GM18909 (cell line): ENCODE data around the gene KCNK10.

Experiments used
- ATAC-seq: cut with Tn5 transposase; IDR thresholded peaks from one replicate; pipeline ENCODE4 v1.9.1; 2021; ENCODE audit warnings: mild to moderate bottlenecking; ENCODE audit not compliant: unreplicated experiment, poor library complexity

Gene KCNK10

GRCh38 chr14:88233915-88234314 lies 89.2 kb downstream of the KCNK10 start:
- no peak for ATAC-seq

- no peak for ATAC-seq
These were observed 90.3 kb downstream of the KCNK10 start for GRCh38 chr14:88232771-88233170.

DNA sequence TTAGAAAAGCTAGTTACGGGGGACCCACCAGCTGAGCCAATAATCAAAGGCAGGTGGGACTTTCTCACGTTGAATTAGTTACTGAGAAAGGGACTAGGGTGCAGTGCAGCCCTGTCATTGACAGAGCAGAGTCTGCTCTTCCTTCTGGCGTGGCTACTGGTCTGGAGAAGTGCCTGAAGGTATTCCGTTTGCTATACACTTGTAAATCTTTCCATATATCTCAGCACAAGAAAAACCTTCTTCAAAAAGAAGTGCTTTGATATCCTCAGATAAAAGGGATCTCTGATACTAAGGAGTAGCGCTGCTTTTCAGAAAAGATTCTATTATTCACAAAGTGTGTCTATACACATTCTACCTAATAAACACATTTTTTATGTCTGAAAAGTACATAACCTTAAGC lies 91.5 kb downstream of the KCNK10 start:
- ATAC-seq: no peak

DNA sequence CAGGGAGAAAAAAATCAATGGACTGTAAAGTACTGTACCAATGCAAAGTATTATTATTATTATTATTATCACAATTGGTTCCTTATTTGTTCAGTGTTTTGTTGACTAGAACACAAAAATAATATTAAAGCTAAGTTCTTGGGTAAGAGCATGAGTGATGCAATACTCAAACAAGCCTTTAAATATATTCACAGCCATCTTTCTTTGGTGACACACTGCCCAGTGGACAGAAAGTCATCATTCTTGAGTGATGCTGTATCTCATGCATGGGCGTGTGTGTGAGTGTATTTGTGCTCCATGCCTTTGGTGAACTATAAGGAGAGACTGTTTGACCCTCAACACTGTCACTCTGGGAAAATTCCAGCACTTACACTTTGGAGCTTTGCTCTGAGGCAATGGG lies 93.6 kb downstream of the KCNK10 start:
- no peak for ATAC-seq

DNA sequence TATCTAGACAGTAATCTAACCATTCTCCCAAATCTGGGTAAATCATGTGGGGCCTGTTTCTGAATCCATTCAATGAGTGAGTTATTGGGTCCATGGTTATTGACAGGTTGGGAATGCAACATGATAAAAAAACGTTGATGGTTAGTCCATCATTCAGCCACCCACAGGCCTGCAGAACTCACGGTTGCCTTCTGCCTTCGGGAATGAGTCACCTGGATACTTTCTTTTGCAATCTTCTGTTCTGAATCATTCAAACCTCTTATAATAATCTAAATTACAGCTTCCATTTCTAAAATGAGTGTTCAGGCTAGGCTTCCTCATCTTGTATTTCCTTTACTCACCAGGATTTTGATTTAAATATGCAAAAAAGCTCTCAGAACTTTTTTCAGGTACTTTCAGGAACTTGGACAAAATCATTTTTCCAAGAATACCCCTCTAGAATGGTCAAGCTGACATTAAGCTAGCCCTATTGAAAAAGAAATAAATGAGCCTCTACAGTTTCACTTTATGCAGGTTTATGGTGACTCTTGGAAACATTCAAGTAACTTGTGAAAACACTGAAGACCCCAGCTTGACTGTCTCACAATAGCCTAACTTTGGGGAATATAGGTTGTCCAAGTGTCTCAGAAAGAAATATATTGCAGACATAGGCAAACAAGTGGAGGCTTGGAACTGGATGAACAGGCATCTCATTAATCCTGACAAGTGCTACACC lies 94.4 kb downstream of the KCNK10 start:
- no peak for ATAC-seq

DNA sequence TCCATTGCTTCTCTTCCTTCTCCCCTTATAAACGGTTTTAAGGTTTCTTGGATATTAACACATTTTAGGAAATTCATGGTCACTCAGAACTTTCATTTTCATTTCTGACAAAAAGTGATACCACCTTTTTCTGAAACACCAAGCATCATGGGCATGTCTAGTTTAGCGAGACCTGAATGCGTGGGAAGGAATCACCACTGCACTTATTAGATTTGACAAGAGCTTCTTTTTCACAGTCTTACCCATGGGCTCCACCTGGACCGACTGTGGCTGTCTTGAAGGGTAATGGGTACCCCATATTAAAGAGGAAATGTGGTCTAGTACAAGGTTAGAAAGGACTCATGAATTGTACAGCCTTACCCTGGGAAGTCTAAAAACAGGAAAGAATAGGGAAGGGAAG lies 95.4 kb downstream of the KCNK10 start:
- ATAC-seq: no peak

GRCh38 chr14:88225721-88226120 lies 97.3 kb downstream of the KCNK10 start:
- no peak for ATAC-seq

GRCh38 chr14:88218119-88218915 lies 104.8 kb downstream of the KCNK10 start:
- ATAC-seq: no peak

GRCh38 chr14:88212691-88213090 lies 110.4 kb downstream of the KCNK10 start:
- ATAC-seq: no peak

DNA sequence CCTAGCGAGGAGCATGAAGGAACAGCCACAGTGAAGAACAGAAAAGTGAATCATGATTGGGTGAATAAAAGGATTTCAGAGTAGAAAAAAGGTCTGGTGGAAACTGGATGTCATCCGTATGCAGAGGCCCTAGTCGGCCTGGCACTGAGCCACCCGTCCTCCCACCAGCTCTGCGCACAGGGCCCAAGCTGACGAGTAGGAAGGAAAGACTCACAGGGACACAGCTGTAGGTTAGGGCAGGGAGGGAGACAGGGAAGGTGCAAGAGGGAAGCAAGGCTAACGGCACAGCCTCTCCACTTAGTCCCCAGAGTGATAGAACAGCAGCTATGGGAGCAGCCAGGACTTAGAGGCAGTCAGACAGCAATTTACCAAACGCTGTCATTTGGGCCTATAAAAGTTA lies 112.6 kb downstream of the KCNK10 start:
- no peak for ATAC-seq

GRCh38 chr14:88209273-88209672 lies 113.8 kb downstream of the KCNK10 start:
- ATAC-seq: peak; percentile 68

GRCh38 chr14:88208858-88209257 lies 114.2 kb downstream of the KCNK10 start:
- peak; percentile 32 for ATAC-seq

GRCh38 chr14:88204221-88204620 lies 118.8 kb downstream of the KCNK10 start:
- no peak for ATAC-seq

DNA sequence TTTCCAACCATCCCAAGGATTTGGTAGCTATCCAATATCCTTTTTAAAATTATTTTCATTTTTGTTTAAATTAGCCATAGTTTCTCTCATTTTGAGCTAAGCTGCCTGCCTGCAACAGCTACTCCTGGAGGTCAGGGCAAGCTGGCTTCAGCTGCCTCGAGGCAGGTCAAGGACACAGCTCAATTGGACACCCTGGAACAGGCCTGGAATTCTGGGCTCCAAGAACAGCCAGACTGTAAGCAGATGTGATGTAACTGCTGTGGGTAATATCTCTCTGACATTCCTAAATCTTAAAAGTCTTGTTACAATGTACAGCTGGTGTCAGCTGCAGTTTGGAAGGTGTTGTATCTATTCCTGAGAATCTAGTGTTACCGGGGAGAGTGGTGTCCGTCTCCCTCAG lies 119.8 kb downstream of the KCNK10 start:
- ATAC-seq: no peak

DNA sequence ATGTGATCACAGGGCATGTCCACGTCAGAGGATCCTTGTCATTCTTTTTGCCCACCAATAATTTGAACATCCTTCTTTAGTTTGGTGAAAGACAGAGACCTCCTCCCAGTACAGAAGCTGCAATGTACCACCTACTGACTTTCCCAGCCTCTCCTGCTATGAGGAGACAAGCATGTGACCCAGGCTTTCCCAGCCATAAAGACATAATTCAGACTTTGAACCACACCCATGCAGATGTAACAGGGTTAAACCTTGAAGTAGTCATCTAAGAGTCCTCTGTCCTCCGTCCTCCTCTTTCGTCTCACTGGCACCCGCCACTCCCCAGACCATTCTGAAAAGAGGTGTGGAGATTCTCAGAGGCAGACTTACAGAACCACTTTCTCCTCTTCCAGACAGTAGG lies 120.8 kb downstream of the KCNK10 start:
- no peak for ATAC-seq

DNA sequence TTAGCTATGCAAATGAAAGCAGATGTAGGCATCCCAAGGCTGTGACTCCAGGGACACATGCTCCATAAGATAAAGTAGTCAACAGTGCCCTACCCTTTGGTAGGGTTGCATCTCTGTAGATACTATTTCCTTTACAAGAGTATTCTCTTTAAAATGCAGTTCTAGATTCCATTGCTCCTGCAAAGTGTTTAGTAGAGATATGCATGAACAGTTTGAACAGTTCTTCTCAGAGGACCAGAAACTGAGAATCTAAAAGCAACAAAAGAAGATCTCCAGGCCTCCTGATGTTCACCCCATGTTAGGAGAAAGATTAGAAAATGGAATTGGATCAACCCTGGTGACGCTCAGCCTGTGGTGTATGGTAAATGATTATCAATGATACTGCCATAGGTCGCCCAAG lies 121.2 kb downstream of the KCNK10 start:
- no peak for ATAC-seq

GRCh38 chr14:88199882-88200281 lies 123.2 kb downstream of the KCNK10 start:
- no peak for ATAC-seq

GRCh38 chr14:88198446-88198845 lies 124.6 kb downstream of the KCNK10 start:
- ATAC-seq: no peak

DNA sequence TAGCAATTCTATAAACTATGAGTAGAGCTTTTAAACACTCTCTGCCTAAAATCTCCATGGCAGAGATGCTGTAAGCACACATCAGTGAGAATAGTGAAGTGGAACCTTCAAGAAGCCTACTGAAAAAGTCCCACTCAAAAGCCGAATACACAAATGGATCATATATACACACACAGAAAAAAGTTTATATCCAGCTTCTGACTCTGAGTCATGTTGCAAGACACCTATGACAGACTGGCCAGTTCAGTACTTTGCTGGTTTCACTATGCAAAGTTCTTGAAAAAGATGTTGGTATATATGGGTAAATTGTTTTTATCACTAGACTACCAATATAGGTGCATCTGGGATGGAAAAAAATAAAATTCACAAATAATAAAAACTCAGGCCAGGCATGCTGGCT lies 126.1 kb downstream of the KCNK10 start:
- ATAC-seq: peak; percentile 88

- no peak for ATAC-seq
These were observed 126.8 kb downstream of the KCNK10 start for GRCh38 chr14:88196116-88196890.

GRCh38 chr14:88195676-88196075 lies 127.4 kb downstream of the KCNK10 start:
- ATAC-seq: no peak
